Hypothalamus (tissue), 51 donors: ENCODE measurements around the gene RBMS3.
"Not testable (repeated sequence)": the region's sequence is repeated elsewhere in the genome, so short reads cannot be mapped to it uniquely, and the experiment has no call there.

Experiments used
- DNase-seq, 51 donors: peaks; one replicate each; lab custom pipeline; 2025; lab: John Stamatoyannopoulos, UW

The RBMS3 gene

DNA sequence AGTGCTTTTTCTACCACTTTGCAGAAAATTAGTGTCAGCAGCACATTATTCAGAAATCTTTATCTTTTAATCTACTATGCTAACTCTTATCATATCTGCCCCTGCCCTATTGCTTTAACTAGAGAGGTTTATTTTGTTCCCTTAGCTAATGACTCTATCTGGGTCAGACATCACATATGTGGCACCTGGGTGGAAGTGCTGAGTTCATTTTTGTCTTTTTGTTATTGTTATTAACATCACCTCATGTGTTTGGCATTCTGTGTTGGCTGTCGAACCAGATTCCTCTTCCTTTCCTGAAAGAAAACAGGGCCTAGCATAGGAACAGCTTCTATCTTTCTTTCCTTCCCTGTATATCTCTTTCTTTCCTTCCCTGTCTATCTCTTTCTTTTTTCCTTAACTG is 100.7 kb downstream of the RBMS3 start:
- no peak for DNase-seq

DNA sequence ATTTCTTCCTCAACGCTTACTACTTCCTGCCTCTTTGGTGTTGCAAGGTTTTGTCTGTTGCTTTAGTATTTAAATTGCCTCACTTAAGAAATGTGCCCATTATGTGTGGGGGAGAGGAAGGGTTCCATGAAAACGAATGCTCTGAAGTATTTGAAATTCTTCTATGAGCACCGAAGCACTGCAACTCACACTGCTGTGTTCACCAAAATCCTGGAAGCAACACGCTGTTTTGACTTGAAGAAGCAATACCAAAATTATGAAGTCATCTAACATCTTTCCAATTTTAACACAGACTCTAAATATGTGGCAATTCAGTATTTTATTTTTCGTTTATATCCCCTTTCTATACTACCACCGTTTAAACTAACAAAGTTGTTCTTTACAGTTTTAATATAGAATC is 101.5 kb downstream of the RBMS3 start:
- DNase-seq, result no peak

DNA sequence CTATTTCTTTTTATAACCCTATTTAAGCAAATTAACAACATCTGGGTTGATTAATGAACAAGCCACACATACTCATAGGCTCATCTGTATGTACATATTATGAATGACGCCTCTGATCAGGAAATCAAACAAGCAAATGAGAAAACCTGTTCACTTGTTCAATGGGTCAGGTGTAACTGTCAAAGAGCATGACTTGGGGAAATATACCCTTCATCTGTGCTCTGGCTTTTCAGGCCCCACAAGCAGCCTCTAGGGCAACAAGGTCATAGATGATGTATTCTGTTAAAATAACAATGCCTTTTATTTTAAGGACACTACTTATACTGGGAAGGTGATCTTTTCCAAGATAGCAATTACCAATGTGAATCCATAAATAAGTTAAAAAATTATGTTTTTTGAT is 102.0 kb downstream of the RBMS3 start:
- no peak for DNase-seq

DNA sequence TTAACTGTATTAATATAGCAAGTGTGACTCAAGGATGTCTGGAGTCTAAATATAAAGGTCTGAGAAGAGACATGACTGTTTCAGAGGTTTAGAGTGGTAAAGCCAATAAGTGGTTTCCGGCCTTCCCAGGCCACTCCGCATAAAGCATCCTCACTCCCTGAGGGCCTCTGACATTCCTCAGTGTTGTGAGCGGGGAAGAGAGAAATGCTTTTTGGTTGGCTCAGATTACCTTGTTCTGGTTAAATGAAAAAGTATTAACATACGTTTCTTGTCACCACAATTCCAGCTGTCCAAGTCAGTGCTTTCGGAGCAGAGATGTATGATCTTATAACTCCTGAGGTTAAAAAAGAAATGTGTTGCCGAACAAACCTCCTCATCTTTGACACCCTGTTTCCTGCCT is 103.8 kb downstream of the RBMS3 start:
- DNase-seq, result no peak

DNA sequence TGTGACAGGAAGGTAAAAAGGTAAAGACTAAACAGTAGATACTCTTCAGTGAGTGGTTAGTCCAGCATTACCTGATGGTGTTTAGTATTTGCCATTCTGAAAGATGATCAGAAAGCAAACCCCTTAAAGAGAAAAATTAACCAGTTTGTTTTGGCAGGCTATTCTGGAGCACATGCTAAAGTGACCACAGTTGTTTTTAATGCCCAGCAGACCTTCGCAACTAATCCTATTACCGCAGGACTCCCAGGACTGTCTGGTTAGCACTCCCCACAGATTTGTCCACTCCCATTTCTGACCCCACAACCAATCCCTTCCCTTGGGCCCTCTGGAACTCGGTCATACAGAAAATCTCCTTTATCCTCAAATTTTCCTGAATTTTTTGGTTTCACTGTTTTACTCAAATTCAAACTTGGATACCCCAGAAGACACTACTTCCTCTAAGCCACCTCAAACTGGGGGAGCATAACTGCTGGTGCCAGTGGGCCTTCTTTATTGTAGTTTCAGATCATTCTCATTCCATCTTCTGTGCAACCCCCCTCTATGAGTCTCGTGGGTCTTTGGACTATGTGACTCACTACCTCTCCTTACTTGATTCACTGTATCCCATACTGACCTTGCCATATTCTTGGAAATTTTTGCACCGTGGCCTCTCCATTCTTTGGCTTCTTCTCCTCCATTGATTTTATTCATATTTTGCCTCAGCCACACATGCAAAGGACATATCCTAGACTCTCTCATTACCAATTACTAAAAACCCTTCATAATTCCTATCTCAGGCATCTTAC is 104.4 kb downstream of the RBMS3 start:
- DNase-seq, result no peak

DNA sequence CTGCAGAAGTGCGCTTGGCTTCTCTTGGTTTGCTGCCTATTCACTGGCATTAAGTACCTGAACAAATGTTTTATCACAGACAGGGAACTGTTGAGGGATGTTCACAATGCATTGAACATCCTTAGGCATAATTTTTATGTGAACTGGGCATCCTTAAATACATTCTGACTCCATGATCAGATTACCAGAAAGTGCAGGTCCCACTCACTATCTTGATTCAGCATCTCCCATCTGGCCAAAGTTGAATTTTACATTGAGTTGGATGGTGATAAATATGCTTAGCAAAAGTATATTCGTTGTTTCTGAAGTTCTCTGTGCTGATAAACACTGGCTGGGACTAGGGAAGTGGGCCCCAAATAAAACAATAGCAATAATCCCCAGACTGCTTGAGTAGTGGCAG is 108.5 kb downstream of the RBMS3 start:
- no peak for DNase-seq

DNA sequence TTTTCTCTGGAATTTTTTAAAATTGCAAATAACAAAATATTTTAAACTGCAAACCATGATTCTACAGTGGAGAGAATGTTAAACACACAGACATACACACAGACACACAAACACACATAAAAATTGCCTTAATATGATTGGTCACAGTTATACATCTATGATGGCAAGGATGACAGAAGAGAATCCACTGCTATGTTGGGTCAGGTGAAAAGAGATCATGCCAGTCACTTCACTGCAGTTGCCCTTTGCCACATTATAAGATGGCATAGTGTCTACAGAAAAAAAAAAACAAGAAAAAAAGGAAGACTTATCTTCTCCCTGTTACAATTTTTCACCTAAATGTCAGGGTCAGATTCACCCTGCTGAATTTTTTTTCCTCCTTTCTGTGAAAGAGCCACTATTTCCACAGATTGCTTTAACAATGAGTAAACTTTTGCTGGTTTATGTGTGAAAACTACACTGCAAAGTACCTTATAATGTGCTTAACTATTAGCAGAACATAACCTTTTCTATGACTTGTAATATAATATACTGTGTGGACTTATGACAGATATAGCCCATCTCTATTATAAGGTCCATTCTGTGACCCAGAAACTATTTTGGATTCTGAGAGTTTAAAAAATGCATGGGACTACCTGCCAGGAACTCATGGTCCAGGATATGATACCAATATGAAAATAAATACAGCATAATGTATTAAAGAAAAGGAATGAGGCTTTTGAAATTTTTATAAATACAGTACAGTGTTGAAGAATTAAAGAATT is 111.9 kb downstream of the RBMS3 start:
- DNase-seq, result no peak

DNA sequence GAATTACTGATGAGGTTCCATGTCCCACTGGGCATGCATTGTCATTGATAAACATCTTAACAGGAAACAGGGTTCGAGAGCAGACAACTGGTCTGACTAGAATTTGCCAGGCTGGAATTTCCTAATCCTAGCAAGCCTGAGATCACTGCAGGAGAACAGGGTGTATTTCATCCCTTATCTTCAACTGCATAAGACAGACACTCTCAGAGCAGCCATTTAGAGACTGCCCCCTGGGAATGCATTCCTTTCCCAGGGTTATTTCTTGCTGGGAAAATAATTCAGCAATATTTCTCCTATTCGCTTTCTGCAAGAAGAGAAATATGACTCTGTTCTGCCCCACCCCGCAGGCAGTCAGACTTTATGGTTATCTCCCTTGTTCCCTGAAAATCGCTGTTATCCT is 113.1 kb downstream of the RBMS3 start:
- DNase-seq, result not testable (repeated sequence)

DNA sequence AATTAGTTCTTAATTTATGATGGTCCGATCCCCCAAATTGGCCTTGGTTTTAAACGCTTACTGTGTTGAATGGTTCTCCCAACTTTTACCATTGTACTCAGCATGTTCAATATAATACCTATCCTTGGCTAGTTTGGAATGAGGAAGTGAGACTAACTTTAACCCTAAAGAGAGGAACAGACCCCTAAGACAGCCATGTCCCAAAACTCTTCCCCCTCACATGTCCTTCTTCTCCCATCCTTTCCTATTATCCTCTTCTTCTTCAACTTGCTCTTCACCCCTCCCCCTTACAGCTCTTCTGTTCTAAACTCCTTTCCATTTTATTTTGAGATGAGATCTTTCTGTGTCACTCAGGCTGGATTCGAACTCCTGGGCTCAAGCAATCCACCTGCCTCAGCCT is 116.5 kb downstream of the RBMS3 start:
- DNase-seq, result no peak

DNA sequence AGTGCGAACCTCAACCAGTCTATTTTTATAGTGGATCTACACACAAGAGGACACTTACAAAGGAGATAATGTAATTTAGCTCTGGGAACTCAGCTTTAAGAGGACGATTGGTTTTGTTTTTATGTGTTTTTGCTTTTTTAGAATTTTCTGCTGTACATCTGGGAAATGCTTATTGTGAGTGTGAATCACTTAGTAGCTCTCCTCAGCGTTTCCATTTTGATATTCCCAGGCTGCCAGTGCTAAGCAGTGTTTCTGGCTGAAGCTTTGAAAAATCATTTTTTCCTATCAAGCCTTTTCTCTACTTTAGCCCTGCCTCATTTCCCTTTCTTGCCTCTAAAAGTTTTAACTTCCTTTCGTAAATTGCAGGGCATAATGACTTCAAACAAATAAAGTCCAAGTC is 117.9 kb downstream of the RBMS3 start:
- no peak for DNase-seq

DNA sequence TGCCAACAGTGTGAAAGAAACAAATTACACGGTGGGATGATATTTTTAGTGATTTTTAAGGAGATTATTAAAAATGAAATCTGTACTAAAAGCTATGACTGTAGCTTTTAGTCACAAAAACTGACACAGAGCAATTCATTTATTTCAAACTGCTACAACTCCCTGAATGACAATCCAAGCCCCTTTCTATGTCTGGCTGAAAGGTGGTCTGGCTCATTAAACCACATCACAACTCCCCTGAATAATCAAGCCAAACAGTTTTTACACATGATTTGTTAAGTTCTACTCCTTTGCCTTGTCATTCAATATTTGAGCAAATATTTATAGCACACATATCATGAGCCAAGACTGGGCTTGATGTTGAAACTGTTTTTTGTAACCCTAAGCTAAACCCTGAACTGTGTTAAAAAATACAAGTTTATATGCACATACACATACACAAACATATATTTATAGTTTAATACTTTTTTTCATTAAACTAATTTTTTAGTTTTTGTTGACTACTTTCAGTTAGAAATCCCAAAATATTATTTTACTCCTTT is 125.5 kb downstream of the RBMS3 start:
- no peak for DNase-seq

DNA sequence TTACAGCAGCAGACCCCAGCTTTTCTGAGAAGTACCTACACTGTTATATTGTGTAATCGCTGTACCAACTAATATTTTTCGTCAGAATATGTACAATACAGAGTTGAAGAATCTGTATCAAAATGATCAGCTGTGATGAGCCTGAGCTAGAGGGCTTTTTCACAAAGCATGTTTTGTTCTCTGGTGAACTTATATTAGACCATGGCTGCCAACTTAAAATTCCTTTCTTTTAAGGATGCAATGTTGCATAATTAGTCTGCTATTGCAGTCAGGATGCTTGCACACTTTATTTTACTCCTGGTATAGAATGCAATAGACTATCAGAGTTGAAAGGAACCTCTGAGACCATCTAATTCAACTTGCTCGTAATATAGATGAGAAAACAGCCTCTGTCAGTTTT is 127.8 kb downstream of the RBMS3 start:
- DNase-seq, result no peak

DNA sequence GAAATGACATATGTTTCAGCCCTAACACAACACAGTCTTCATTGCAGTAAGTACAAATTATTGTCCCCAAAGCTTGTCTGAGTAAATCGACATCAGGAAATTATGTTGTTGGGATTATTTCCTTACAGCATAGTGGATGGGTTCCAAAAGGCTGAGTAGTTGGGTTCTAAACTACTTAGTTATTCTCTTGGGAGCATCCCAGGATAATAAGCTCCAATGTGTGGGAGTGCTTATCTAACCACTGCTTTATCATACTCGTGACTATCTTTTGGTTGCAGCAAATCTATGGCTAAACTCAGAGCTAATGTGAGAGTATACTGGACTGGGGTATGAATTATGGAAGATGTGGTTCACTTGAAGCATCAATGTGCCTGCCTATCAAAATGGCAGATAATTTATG is 128.5 kb downstream of the RBMS3 start:
- DNase-seq, result no peak

DNA sequence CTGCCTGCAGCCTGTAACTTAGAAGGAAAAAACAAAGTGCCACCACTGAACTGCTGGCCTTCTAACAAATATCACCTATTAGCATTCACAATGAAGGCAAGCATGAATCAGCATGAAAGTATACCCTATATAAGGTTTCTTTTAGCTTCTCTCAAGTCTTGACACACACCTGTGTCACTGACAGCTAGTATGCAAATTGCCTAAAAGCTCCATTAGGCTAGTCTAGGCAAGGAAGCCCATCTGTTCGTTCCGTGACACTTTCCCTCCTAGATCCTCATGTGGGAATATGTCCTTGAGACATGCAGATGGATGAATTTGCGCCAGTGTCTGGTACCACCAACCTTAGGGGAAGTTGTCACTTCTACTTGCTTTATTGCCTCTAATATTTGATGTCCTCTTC is 129.3 kb downstream of the RBMS3 start:
- DNase-seq, result no peak

DNA sequence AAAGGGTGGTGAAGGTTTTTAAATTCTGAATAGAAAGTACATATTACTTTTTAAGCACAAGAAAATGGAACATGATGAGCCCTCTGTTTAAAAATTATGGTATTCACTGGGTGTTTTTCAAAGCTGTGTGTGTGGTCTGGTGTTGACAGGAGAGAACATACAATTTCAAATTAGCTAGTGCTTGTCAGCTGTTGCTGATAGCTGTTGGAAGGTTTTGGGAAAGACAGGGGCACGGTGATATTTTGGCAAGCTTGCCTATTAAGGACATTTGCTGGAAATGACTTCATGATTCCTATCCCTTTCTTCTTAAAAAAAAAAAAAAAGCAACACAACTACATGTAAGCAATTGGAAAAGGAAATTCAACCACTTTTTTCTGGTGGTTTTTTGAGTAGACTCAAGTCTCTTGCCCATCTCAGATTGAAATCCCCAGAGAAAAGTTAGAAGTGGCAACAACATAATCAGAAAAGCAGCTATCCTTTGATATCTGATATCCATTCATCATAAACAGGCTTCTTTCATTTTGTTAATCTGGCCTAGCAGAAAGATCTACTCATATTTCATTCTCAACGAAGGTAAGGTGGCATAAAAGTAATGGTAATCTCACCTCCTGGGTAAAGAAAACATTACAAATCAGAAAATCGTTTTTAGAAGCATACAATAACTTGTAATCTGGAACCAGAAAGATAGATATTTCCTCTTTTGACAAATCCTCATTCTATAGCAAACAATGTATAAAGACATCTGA is 130.0 kb downstream of the RBMS3 start:
- no peak for DNase-seq

DNA sequence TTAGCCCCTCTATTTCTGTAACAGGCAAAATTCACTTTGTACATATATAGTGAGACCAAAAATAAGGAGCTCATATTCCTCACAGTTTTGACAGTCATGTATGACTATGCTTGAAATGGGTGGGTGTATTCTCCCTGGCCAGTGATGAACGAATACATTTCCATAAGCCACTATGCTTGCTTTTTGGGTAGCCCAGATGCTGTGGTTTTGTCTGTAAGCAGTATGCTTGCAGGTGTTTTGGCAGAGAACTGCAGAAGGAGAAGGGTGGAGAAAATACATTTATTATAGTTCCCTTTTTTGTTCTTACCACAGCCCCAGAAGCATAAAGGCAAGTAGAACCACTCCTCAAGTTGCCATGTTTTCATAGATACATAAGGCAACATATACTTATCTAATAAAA is 131.2 kb downstream of the RBMS3 start:
- no peak for DNase-seq

DNA sequence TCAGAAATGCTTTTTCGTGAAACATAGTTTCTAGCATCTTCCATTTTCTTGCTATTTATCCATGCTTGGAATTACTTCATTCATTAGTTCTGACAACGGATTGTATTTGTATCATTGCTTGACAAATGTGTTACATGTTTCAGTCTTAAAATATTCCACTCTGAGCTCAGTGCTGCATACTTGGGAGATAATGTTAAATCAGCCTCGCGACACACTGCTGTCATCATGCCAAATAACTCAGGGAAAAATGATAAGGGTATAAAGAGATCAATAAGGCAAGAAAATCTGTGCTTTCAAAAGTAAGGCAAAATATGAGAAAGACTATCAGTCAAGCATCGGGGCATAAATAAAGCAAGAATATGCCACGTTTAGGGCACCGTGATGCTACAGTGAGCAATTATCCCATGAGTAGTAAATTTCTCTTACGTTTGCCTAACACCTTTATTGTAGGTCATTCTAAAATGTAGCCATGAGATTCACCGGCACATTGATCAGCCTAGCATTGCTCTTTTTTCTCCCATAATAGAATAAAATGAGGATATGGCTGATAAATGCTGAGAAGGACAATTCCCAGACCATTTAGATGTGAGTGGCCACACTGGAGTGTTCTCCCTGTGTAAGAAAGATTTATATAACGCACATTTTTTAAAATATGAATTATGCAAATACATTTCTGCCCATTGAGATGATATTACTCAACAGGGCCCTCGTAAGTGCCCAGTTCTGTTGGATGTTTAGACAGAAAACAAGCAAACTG is 133.8 kb downstream of the RBMS3 start:
- DNase-seq, result no peak

DNA sequence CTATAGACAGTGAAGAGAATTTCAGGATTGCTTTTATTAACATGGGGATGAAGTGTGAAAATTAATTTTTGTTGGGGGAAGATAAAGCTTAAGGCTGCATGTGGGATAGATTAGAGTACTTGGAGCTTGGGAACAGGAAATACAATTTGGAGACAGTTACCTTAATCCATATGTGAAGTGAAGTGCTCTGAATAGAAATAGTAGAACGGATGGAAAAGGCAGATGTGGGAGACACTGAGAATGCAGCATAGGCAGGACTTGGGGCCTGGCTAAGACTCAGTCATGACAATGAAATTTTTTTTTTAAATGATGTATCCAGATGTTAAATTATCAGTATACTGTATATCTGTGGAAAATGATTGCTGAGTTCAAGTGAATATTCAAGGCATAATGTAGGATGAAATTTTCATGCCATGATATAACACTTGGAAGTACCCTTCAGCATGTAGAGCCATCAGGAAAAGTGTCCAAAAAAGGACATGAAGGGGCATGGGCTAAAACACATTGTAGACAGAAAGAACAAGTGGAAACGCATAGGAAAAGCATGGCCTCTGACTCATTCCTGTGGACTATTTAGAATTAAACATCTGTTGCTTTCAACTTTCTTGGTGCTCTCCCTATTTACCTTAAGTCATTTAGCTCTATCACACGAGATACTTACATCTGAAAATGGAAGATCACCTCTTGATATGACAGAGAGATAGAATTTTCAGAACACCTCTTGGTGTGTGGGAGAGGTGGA is 134.8 kb downstream of the RBMS3 start:
- no peak for DNase-seq

DNA sequence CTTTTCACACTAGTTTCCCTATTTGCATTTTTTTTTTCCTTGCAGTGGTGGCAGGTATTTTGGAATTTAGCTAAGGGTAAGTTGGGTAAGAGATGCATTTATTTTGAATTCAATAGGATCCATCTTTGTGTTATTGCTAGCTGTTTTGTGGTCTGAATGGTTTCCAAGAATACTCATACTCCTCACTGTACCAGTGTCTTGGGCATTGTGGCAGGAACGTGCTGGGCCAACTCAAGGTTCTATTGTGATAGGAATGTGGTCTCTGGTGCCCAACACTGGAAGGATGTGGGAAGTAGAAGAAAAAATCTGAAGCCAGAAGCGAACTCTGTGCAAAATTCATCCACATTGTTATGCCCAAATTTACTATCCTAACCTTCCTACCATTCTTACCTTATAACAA is 135.6 kb downstream of the RBMS3 start:
- DNase-seq, result no peak

DNA sequence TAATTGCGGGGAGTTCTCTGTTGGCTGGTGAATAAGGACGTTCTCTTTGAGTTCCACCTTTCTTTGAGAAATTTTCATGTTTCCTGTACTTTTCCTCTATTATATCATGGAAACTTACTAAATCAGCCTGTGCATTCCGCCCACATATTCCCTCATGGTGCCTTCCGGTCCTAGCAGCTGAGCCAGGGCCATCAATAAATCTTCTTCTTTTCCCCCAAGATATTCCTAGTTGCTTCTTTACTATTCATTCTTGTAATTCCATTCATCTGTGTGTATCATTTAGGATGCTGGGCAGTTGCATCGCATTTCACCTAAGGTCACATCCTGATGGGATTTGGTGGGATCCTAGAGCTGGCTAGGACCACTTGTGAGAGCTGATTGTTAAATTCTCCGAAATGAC is 139.2 kb downstream of the RBMS3 start:
- no peak for DNase-seq
